GM12873 (cell line): ENCODE measurements around the gene COMT.

Experiments used
- TF ChIP-seq, protein P1 (sequence below): IDR thresholded peaks from 2 replicates; pipeline ENCODE4 v1.5.1; 2012; ENCODE audit warnings: low read depth, mild to moderate bottlenecking, moderate library complexity, low read length, control low read depth; ENCODE audit not compliant: insufficient read depth; ENCODE audit errors: missing control alignments

The COMT gene

GRCh38 chr22:19941365-19942082 is at the start of gene COMT, which contains the start of gene TXNRD2:
COMT (plus strand) TSS chr22:19941772; CDS start chr22:19962527, 20,755 bp downstream.
TXNRD2 (minus strand) TSS chr22:19941818; CDS start chr22:19941803, 15 bp downstream.
- TF ChIP-seq, protein P1, sequence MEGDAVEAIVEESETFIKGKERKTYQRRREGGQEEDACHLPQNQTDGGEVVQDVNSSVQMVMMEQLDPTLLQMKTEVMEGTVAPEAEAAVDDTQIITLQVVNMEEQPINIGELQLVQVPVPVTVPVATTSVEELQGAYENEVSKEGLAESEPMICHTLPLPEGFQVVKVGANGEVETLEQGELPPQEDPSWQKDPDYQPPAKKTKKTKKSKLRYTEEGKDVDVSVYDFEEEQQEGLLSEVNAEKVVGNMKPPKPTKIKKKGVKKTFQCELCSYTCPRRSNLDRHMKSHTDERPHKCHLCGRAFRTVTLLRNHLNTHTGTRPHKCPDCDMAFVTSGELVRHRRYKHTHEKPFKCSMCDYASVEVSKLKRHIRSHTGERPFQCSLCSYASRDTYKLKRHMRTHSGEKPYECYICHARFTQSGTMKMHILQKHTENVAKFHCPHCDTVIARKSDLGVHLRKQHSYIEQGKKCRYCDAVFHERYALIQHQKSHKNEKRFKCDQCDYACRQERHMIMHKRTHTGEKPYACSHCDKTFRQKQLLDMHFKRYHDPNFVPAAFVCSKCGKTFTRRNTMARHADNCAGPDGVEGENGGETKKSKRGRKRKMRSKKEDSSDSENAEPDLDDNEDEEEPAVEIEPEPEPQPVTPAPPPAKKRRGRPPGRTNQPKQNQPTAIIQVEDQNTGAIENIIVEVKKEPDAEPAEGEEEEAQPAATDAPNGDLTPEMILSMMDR: no peak

DNA sequence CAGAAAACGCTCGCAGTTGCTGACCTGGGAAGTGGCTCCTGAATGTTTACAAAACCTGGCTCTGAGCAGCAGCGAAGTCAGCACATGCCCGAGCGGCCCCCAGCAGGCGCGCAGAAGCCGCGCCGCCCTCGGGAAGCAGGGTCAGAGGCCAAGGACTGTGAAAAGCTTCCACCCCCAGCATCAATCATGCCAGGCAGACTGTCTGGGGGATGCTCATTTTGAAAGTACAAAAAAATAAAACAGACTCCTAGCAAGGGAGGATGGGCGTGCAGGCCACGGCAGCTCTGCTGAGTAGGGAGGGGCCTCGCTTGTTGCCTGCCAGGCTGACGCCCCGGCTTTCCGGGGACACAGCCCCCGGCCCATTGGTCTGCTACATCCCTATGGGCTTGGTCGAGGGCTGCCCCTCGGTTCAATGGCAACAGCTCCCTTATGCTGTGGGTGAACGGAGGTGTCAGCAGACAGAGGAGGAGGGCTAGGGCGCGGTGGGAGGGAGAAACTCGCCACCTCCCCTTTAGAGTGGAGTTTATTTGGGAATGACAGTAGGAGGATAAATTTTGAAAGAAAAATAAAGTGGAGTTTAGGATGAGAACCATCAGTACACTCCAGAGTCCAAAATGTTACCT is 49.2 kb upstream of the COMT start:
- TF ChIP-seq, protein P1: no peak

GRCh38 chr22:19892925-19893324 is 48.6 kb upstream of the COMT start:
- TF ChIP-seq, protein P1: no peak

DNA sequence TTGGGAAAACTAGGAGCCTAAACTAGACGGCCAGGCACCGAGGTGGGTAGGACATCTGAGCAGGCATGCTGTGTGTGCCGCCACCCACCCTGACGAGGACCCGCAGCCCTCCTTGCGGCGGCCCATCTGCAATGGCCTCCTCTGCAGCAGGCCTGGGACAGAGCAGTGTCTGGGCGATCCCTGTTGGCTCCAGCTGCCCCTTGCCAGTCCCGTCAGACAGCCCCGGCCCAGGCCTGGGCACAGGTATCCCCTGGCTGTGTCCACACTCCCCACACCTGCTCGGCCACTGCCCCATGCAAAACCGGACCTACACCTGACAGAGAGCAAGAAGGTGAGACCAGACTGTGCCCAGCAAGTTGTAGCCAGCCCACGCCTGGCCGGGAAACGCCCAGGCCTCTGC is 48.2 kb upstream of the COMT start:
- TF ChIP-seq, protein P1: no peak

DNA sequence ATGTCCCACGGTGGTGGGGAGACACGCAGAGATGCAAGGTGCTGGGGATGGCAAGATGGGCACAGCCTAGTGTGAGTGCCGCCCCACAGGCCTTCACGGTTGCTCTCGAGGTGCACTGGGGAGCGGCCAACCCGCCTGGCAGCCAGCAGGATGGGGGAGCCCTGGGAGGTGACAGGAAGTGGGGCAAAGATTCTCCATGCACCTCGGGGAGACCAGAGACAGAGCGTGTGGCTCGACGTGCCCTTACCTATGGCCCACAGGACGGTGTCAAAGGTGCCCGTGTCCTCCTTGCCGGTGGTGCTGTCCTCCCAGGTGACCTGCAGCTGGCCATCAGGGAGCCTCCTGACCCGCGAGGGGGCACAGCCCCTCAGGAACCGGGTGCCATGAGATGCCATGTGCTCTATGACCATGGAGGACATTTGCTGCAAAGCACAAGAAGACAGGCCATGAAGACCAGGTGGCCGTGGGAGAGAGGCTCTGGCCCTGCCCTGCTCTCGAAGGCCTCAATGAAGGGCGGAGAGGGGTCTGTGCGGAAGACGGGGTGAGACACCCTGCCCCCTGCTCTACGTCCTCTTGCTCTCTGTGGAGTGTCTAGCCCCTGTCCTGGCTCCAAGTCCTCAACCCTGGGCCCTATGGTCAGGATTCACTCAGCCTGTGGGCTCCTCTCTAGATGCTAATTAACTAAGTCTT is 46.3 kb upstream of the COMT start:
- TF ChIP-seq, protein P1: no peak

GRCh38 chr22:19896665-19897355 is 44.8 kb upstream of the COMT start:
- TF ChIP-seq, protein P1: no peak
